Endothelial cell of umbilical vein (primary cell): ENCODE measurements around the gene KIR3DL2. TPM values are rescaled to one million over a fixed set of nuclear protein-coding genes. Genes with fewer than 3 reads are reported as not detected.
"Not testable (repeated sequence)": the region's sequence is repeated elsewhere in the genome, so short reads cannot be mapped to it uniquely, and the experiment has no call there.

Source experiments
- BruUV-seq: library from RNA; stranded (reverse); fragments of 400-500 nt; replicated peaks from 2 replicates; lab custom pipeline; 2021; lab: Mats Ljungman, UMichigan
- CTCF ChIA-PET: fragments of 300-600, 350-600 bp; sonication (Branson Sonifier 250); formaldehyde crosslinking; loops from one replicate; lab custom pipeline; 2021; ENCODE audit warnings: antibody characterized with exemption, inconsistent platforms; lab: Charles Lee
- POLR2A ChIA-PET: fragments of 300-600, 350-600 bp; sonication (Branson Sonifier 250); formaldehyde crosslinking; loops from one replicate; lab custom pipeline; 2021; ENCODE audit warnings: antibody characterized with exemption, inconsistent platforms; lab: Charles Lee
- DNase-seq: peaks from one replicate; pipeline ENCODE4 v3.0.0-alpha.2; 2011; ENCODE audit warnings: low read depth, low spot score
- FAIRE-seq: peaks from 2 replicates; lab custom pipeline; 2011; peaks lifted over from hg19 to GRCh38; lab: Jason Lieb, UNC
- H2AFZ ChIP-seq: 2 replicates; pipeline ENCODE4 v1.6.0; 2012; ENCODE audit warnings: low read depth, low read length, control low read depth, inconsistent platforms
- H3K27ac ChIP-seq: 2 replicates; pipeline ENCODE4 v1.5.1; 2011; ENCODE audit warnings: low read depth, mild to moderate bottlenecking, control low read depth, low read length, moderate library complexity; ENCODE audit not compliant: insufficient read depth
- H3K27me3 ChIP-seq, 2 experiments: 2 replicates each; pipeline versions ENCODE4 v1.6.0 to v1.6.1; 2011; ENCODE audit warnings: low read length in 2 of 2, mixed read lengths in 1 of 2; ENCODE audit not compliant: control insufficient read depth in 2 of 2, insufficient read depth in 2 of 2
- H3K36me3 ChIP-seq, 2 experiments: 2 replicates in 1 of 2; 3 replicates in 1 of 2; pipeline ENCODE4 v1.5.1; 2011; ENCODE audit warnings: low read length in 2 of 2, mild to moderate bottlenecking in 1 of 2, moderate library complexity in 1 of 2; ENCODE audit not compliant: control insufficient read depth in 2 of 2, insufficient read depth in 2 of 2; ENCODE audit errors: extremely low read depth in 1 of 2
- H3K4me1 ChIP-seq: 3 replicates; pipeline ENCODE4 v1.5.1; 2011; ENCODE audit warnings: mild to moderate bottlenecking, low read length; ENCODE audit not compliant: control insufficient read depth, insufficient read depth; ENCODE audit errors: extremely low read depth
- H3K4me2 ChIP-seq: 2 replicates; pipeline ENCODE4 v1.6.1; 2011; ENCODE audit warnings: low read length, control low read depth, mixed read lengths; ENCODE audit not compliant: insufficient read depth
- H3K4me3 ChIP-seq, 3 experiments: fragments of 200-600 bp in 1 of 3; sonication (generic), shearing (Covaris generic) in 1 of 3; replicated peaks in 1 of 3; 2 replicates each; pipeline ENCODE4 v1.5.1; 2011 to 2016; ENCODE audit warnings: control low read depth in 3 of 3, low read length in 3 of 3, mild to moderate bottlenecking in 2 of 3, inconsistent platforms in 1 of 3, low read depth in 1 of 3, moderate library complexity in 1 of 3; ENCODE audit not compliant: insufficient read depth in 1 of 3
- H3K79me2 ChIP-seq: 2 replicates; pipeline ENCODE4 v1.6.0; 2012; ENCODE audit warnings: low read length, inconsistent platforms; ENCODE audit not compliant: control insufficient read depth, insufficient read depth
- H3K9ac ChIP-seq: replicated peaks from 2 replicates; pipeline ENCODE3; 2011; ENCODE audit warnings: low read length, control low read depth; ENCODE audit not compliant: insufficient read depth; ENCODE audit errors: extremely low read depth
- H3K9me1 ChIP-seq: replicated peaks from 3 replicates; pipeline ENCODE4 v1.6.0; 2011; ENCODE audit warnings: mild to moderate bottlenecking, low read length; ENCODE audit not compliant: control insufficient read depth, insufficient read depth; ENCODE audit errors: extremely low read depth
- H3K9me3 ChIP-seq: replicated peaks from 2 replicates; pipeline ENCODE4 v1.5.1; 2012; ENCODE audit warnings: low read length, inconsistent platforms; ENCODE audit not compliant: control insufficient read depth, insufficient read depth
- H4K20me1 ChIP-seq: replicated peaks from 2 replicates; pipeline ENCODE3; 2011; ENCODE audit warnings: mild to moderate bottlenecking, low read length; ENCODE audit not compliant: control insufficient read depth, insufficient read depth; ENCODE audit errors: extremely low read depth
- JUN ChIP-seq: IDR thresholded peaks from 2 replicates; pipeline ENCODE4 v1.6.1; 2011; ENCODE audit warnings: borderline replicate concordance, low read depth; ENCODE audit not compliant: insufficient read length, insufficient read depth
- MYC ChIP-seq: IDR thresholded peaks from one replicate; pipeline ENCODE4 v1.6.1; 2011; ENCODE audit warnings: mild to moderate bottlenecking, low read depth, low read length
- POLR2AphosphoS5 ChIP-seq: IDR thresholded peaks from 2 replicates; pipeline ENCODE4 v1.6.1; 2012; ENCODE audit warnings: low read depth, mild to moderate bottlenecking, control low read depth, low read length, moderate library complexity; ENCODE audit not compliant: insufficient read depth
- dilution Hi-C: fragments of 300-500 bp; cut with MboI; formaldehyde crosslinking; loops from one replicate; pipeline ENCODE4 v1.15.0; 2019; ENCODE audit warnings: low sequenced_read_pairs; ENCODE audit not compliant: extremely low pct_ligation_motif_present
- intact Hi-C: fragments of 100-400 bp; cut with micrococcal nuclease; formaldehyde crosslinking; loops from one replicate; pipeline ENCODE4 v1.10.0; 2022
- polyA plus RNA-seq, 4 experiments: library from polyadenylated mRNA; depleted of rRNA in 3 of 4; stranded (reverse) in 3 of 4; unstranded in 1 of 4; fragments of >200 nt; gene quantifications; 2 replicates each; pipeline versions ENCODE4 v1.2.1 to v1.2.3, GENCODE V29; 2011 to 2012; ENCODE audit warnings: missing spikeins in 1 of 4
- total RNA-seq: library from RNA; stranded (reverse); gene quantifications from 2 replicates; pipeline ENCODE4 v1.2.3, GENCODE V29; 2021

The KIR3DL2 gene
- total and polyA plus RNA-seq, 2 donors (not counting 3 experiments of a cell fraction or from before 2014, with no cell fraction given), result not detected

DNA sequence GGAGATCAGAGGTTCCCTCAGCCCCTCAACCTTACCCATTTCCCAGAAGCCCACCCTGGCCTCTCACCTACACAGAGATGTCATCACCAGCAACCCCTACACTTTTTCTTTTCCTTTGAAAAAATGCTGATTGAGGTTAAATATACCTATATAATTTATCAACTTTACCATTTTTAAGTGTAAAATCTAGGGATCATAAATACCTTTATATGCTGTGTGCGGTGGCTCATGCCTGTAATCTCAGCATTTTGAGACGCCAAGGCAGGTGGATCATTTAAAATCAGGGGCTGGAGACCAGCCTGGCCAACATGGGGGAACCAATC is 43.8 kb upstream of the KIR3DL2 start:
- Histone ChIP-seq H3K9ac (no peak overlapping the region), H2AFZ (no peak overlapping the region), H3K4me2 (no peak overlapping the region), H3K4me3 (no peak overlapping the region), H4K20me1 (no peaks in the 10 kb centered on the region), H3K36me3 (no peaks in the 10 kb centered on the region), H3K4me1 (no peaks in the 10 kb centered on the region), H3K79me2 (no peaks in the 10 kb centered on the region), H3K9me3 (no peaks in the 10 kb centered on the region), H3K9me1 (no peaks in the 10 kb centered on the region), H3K27me3 (no peaks in the 10 kb centered on the region), H3K27ac (no peak overlapping the region)
- POLR2A ChIA-PET, result no interaction called here
- DNase-seq (no peak), FAIRE-seq (no peak)
- CTCF ChIA-PET, result no interaction called here
- dilution Hi-C loops (no loop called here), intact Hi-C loops (no loop called here)
- BruUV-seq, result no TSS peak
- TF ChIP-seq JUN (no peak), MYC (no peak), POLR2AphosphoS5 (no peak)

DNA sequence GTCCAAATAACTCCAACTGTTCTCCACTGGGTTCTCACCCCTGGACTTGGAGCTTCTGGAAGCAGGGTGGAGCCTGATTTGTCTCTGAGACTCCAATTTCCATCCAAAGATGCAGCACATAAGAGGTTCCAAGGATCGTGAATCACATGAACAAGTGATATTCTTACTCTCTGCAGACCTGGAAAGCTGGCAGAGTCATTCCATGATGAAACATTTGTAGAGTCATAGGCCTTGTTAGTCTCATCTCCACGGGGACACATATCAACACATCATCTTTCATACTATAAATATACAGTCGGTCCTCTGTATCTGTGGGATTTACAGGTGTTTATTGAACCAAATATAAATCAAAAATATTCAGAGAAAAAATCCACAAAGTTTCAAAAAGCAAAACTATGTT is 35.7 kb upstream of the KIR3DL2 start:
- BruUV-seq, H3K4me1 ChIP-seq, intact Hi-C loops, dilution Hi-C loops, H3K27me3 ChIP-seq, H4K20me1 ChIP-seq, CTCF ChIA-PET, H3K27ac ChIP-seq, DNase-seq, H3K9me1 ChIP-seq, POLR2A ChIA-PET, FAIRE-seq, H3K4me2 ChIP-seq, H3K4me3 ChIP-seq, H3K79me2 ChIP-seq, H3K9ac ChIP-seq, H3K36me3 ChIP-seq, H2AFZ ChIP-seq, H3K9me3 ChIP-seq: not testable (repeated sequence)

DNA sequence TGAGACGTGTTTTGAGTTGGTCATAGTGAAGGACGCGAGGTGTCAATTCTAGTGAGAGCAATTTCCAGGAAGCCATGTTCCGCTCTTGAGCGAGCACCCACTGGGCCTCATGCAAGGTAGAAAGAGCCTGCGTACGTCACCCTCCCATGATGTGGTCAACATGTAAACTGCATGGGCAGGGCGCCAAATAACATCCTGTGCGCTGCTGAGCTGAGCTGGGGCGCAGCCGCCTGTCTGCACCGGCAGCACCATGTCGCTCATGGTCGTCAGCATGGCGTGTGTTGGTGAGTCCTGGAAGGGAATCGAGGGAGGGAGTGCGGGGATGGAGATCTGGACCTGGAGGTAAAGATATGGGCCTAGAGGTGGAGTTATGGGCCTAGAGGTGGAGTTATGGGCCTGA is 34.0 kb upstream of the KIR3DL2 start, which contains the start of gene KIR3DL1:
TSS of gene KIR3DL1 (plus strand) at position 218 of the 400 bp plus-strand sequence.
- H3K27ac ChIP-seq, DNase-seq, H3K9ac ChIP-seq, H3K9me1 ChIP-seq, H3K27me3 ChIP-seq, H3K4me1 ChIP-seq, POLR2A ChIA-PET, H3K4me2 ChIP-seq, H2AFZ ChIP-seq, intact Hi-C loops, H3K9me3 ChIP-seq, dilution Hi-C loops, H3K36me3 ChIP-seq, FAIRE-seq, H4K20me1 ChIP-seq, H3K79me2 ChIP-seq, H3K4me3 ChIP-seq, CTCF ChIA-PET, BruUV-seq: not testable (repeated sequence)
